Liver (tissue), 9 donors: Measurements from ENCODE around the gene TGFB1I1. TPM values are rescaled to one million over a fixed set of nuclear protein-coding genes. Genes with fewer than 3 reads are reported as not detected.
A peak's percentile ranks its signal among the peaks of the same experiment; 100 is the strongest.

Source experiments
- DNase-seq: peaks from one replicate; pipeline ENCODE4 v3.0.0-alpha.2; 2017; ENCODE audit warnings: low spot score
- H3K27ac ChIP-seq, 2 donors: one replicate each; pipeline ENCODE4 v1.7.0; 2013; ENCODE audit warnings: inconsistent platforms in 2 of 2, low read length in 2 of 2, control low read depth in 1 of 2, low read depth in 1 of 2, mild to moderate bottlenecking in 1 of 2
- H3K27me3 ChIP-seq, 4 donors: one replicate each; pipeline versions ENCODE4 v1.6.1 to v1.7.0; 2013; ENCODE audit warnings: low read length in 3 of 4, inconsistent platforms in 1 of 4, mild to moderate bottlenecking in 1 of 4, moderate library complexity in 1 of 4; ENCODE audit not compliant: control insufficient read depth in 4 of 4, insufficient read depth in 4 of 4
- H3K36me3 ChIP-seq, 4 donors: one replicate each; pipeline versions ENCODE4 v1.6.1 to v1.7.0; 2013; ENCODE audit warnings: low read length in 3 of 4, mild to moderate bottlenecking in 3 of 4, low read depth in 1 of 4, moderate library complexity in 1 of 4; ENCODE audit not compliant: control insufficient read depth in 4 of 4, insufficient read depth in 3 of 4
- H3K4me1 ChIP-seq, 4 donors: one replicate each; pipeline versions ENCODE4 v1.6.1 to v1.7.0; 2013; ENCODE audit warnings: low read length in 3 of 4, mild to moderate bottlenecking in 3 of 4, moderate library complexity in 1 of 4; ENCODE audit not compliant: control insufficient read depth in 4 of 4, insufficient read depth in 4 of 4
- H3K4me3 ChIP-seq, 3 donors: one replicate each; pipeline versions ENCODE4 v1.6.1 to v1.7.0; 2013; ENCODE audit warnings: low read length in 3 of 3, control low read depth in 1 of 3, low read depth in 1 of 3, mild to moderate bottlenecking in 1 of 3
- H3K9ac ChIP-seq, 2 donors: one replicate each; pipeline ENCODE4 v1.7.0; 2013; ENCODE audit warnings: low read length in 2 of 2, mild to moderate bottlenecking in 2 of 2, moderate library complexity in 2 of 2, control low read depth in 1 of 2, low read depth in 1 of 2
- H3K9me3 ChIP-seq, 4 donors: one replicate each; pipeline versions ENCODE4 v1.6.1 to v1.7.0; 2013; ENCODE audit warnings: low read length in 3 of 4; ENCODE audit not compliant: control insufficient read depth in 4 of 4
- ATF3 ChIP-seq: IDR thresholded peaks from 2 replicates; pipeline ENCODE4 v1.6.1; 2016; ENCODE audit warnings: antibody characterized with exemption
- CTCF ChIP-seq: fragments of 150-350 bp; IDR thresholded peaks from 2 replicates; pipeline ENCODE4 v1.5.1; 2017; ENCODE audit warnings: improper control_type of control experiment, low read depth, low read length; ENCODE audit not compliant: missing input control
- EGR1 ChIP-seq, 2 donors: IDR thresholded peaks; 2 replicates each; pipeline ENCODE4 v1.6.1; 2016 to 2018; ENCODE audit warnings: antibody characterized with exemption in 2 of 2, low read depth in 2 of 2
- FOXA1 ChIP-seq: IDR thresholded peaks from 2 replicates; pipeline ENCODE4 v1.6.1; 2016; ENCODE audit warnings: antibody characterized with exemption
- FOXA2 ChIP-seq: IDR thresholded peaks from 2 replicates; pipeline ENCODE4 v1.6.1; 2016; ENCODE audit warnings: antibody characterized with exemption
- GABPA ChIP-seq, 2 donors: IDR thresholded peaks in 1 of 2; conservative IDR thresholded peaks in 1 of 2; 2 replicates each; pipeline ENCODE4 v1.6.1; 2016; ENCODE audit warnings: antibody characterized with exemption in 2 of 2, mild to moderate bottlenecking in 1 of 2, moderate library complexity in 1 of 2
- HNF4A ChIP-seq, 2 donors: conservative IDR thresholded peaks; 2 replicates each; pipeline ENCODE4 v1.6.1; 2016; ENCODE audit warnings: antibody characterized with exemption in 2 of 2, mild to moderate bottlenecking in 2 of 2
- HNF4G ChIP-seq: IDR thresholded peaks from 2 replicates; pipeline ENCODE4 v1.6.1; 2016; ENCODE audit warnings: antibody characterized with exemption
- JUND ChIP-seq, 2 donors: IDR thresholded peaks; 2 replicates each; pipeline ENCODE4 v1.6.1; 2016; ENCODE audit warnings: antibody characterized with exemption in 2 of 2
- MAX ChIP-seq: IDR thresholded peaks from 2 replicates; pipeline ENCODE4 v1.6.1; 2016; ENCODE audit warnings: antibody characterized with exemption
- NR2F2 ChIP-seq: IDR thresholded peaks from 2 replicates; pipeline ENCODE4 v1.6.1; 2016; ENCODE audit warnings: antibody characterized with exemption
- RAD21 ChIP-seq, 2 donors: IDR thresholded peaks; 2 replicates each; pipeline ENCODE4 v1.6.1; 2016; ENCODE audit warnings: antibody characterized with exemption in 2 of 2, mild to moderate bottlenecking in 2 of 2
- REST ChIP-seq: IDR thresholded peaks from 2 replicates; pipeline ENCODE4 v1.6.1; 2016; ENCODE audit warnings: antibody characterized with exemption, mild to moderate bottlenecking
- RXRA ChIP-seq, 2 donors: IDR thresholded peaks; 2 replicates each; pipeline ENCODE4 v1.6.1; 2017 to 2018; ENCODE audit warnings: antibody characterized with exemption in 2 of 2, mild to moderate bottlenecking in 1 of 2
- SP1 ChIP-seq: IDR thresholded peaks from 2 replicates; pipeline ENCODE4 v1.6.1; 2018; ENCODE audit warnings: antibody characterized with exemption, mild to moderate bottlenecking
- TAF1 ChIP-seq: conservative IDR thresholded peaks from 2 replicates; pipeline ENCODE4 v1.6.1; 2016; ENCODE audit warnings: antibody characterized with exemption, mild to moderate bottlenecking
- YY1 ChIP-seq: IDR thresholded peaks from 2 replicates; pipeline ENCODE4 v1.6.1; 2016; ENCODE audit warnings: antibody characterized with exemption, mild to moderate bottlenecking
- ZBTB33 ChIP-seq: IDR thresholded peaks from 2 replicates; pipeline ENCODE4 v1.6.1; 2016; ENCODE audit warnings: antibody characterized with exemption
- WGBS: extraction: QIAGEN DNeasy Blood & Tissue Kit; methylation state at CpG from one replicate; pipeline ENCODE4 v1.1.7; 2013; 5-methylcytosine and 5-hydroxymethylcytosine counted together
- polyA plus RNA-seq, 2 donors: library from polyadenylated mRNA; stranded (reverse) in 1 of 2; unstranded in 1 of 2; fragments of 200-250 nt in 1 of 2; fragments of >200 nt in 1 of 2; fragmentation: Nextera tagmentation in 1 of 2; extraction: Ambion mirVana in 1 of 2; gene quantifications; one replicate each; pipeline versions ENCODE4 v1.2.1 to v1.2.3, GENCODE V29; 2013 to 2015
- total RNA-seq, 2 donors: library from RNA; depleted of rRNA; stranded (reverse); fragments of >200 nt; gene quantifications; one replicate each; pipeline ENCODE4 v1.2.3, GENCODE V29; 2014
- donor health status: healthy.
- donor health status: healthy.
- donor health status: healthy.
- donor health status: healthy.
- donor health status: healthy.

The TGFB1I1 gene
- total and polyA plus RNA-seq, 4 donors = 4.2 to 8.3 (median 5.8) TPM

- Histone ChIP-seq H3K36me3 (no peaks in the 10 kb centered on the region), H3K9me3 (no peaks in the 10 kb centered on the region), H3K27ac (peak within 1 kb of the TSS; percentile 18 to 69), H3K27me3 (no peaks in the 10 kb centered on the region), H3K4me1 (peaks cover 3 to 7% (median 5%) of the 10 kb centered on the region in 4 donors), H3K9ac (peak within 1 kb of the TSS in 1 of 2 donors; percentile 12), H3K4me3 (peak within 1 kb of the TSS; percentile 27 to 58 (median 32))
- 52% methylated on average over 7 of the region's 7 CpGs for WGBS
- TF ChIP-seq REST (no peak), YY1 (no peak), MAX (no peak), ATF3 (no peak), FOXA1 (no peak), RAD21 (IDR thresholded peaks at IDR 0.05) (no peak), HNF4G (no peak), NR2F2 (no peak), FOXA2 (no peak), JUND (IDR thresholded peaks at IDR 0.05) (no peak), CTCF (no peak), ZBTB33 (no peak), HNF4A (conservative IDR thresholded peaks at IDR 0.05) (no peak), TAF1 (no peak)
- DNase-seq = no peak
These were observed 43.7 kb upstream of the TGFB1I1 start, which contains the start of gene COX6A2 for GRCh38 chr16:31428279-31428597. Gene COX6A2, minus strand, starts transcription at chr16:31428360. Its CDS starts 35 bp downstream, at chr16:31428325.

GRCh38 chr16:31428638-31429247, 43.2 kb upstream of the TGFB1I1 start:
- H3K36me3 ChIP-seq = no peaks in the 10 kb centered on the region
- peaks cover 3 to 7% (median 5%) of the 10 kb centered on the region in 4 donors for H3K4me1 ChIP-seq
- H3K4me3 ChIP-seq = peak overlapping the region in 1 of 3 donors; percentile 58
- H3K9me3 ChIP-seq = no peaks in the 10 kb centered on the region
- no peak for DNase-seq
- H3K27ac ChIP-seq = peak overlapping the region in 1 of 2 donors; percentile 18
- H3K9ac ChIP-seq = no peak overlapping the region
- 80% methylated on average over 7 of the region's 7 CpGs for WGBS
- no peaks in the 10 kb centered on the region for H3K27me3 ChIP-seq
- TF ChIP-seq TAF1 (no peak), RAD21 (IDR thresholded peaks at IDR 0.05) (no peak), ATF3 (no peak), GABPA (IDR thresholded peaks at IDR 0.05 in 1 of 2, conservative IDR thresholded peaks at IDR 0.05 in 1 of 2) (no peak), SP1 (no peak), EGR1 (IDR thresholded peaks at IDR 0.05; ENCODE audit: low read depth in 2 of 2) (no peak), HNF4A (conservative IDR thresholded peaks at IDR 0.05) (no peak), JUND (IDR thresholded peaks at IDR 0.05) (no peak), RXRA (IDR thresholded peaks at IDR 0.05) (no peak), FOXA2 (no peak), HNF4G (no peak), FOXA1 (no peak), ZBTB33 (no peak), CTCF (no peak), YY1 (no peak), NR2F2 (no peak)
